ENCODE data around the gene TOPORS.
"Not testable (repeated sequence)": the region's sequence is repeated elsewhere in the genome, so short reads cannot be mapped to it uniquely, and the experiment has no call there.

The TOPORS gene

GRCh38 chr9:32565967-32566366 lies 13.6 kb upstream of the TOPORS start:
- no peak for DNase-seq

- no peak for DNase-seq
Observed at GRCh38 chr9:32558408-32558934, 6.1 kb upstream of the TOPORS start.

- DNase-seq: no peak
Observed at GRCh38 chr9:32554591-32554990, 2.2 kb upstream of the TOPORS start.

GRCh38 chr9:32554107-32554506 lies 1.7 kb upstream of the TOPORS start:
- DNase-seq: no peak

GRCh38 chr9:32551276-32552051 lies 922 bp downstream of the TOPORS start:
- peak; percentile 40 for DNase-seq

- peak; percentile 95 for DNase-seq
Observed at GRCh38 chr9:32550562-32551275, 1.7 kb downstream of the TOPORS start.

- peak; percentile 7 for DNase-seq
Observed at GRCh38 chr9:32550150-32550561, 2.2 kb downstream of the TOPORS start.

- not testable (repeated sequence) for DNase-seq
Observed at GRCh38 chr9:32548213-32548612, 4.2 kb downstream of the TOPORS start.

GRCh38 chr9:32545884-32546283 lies 6.5 kb downstream of the TOPORS start:
- DNase-seq: no peak

- DNase-seq: no peak
Observed at GRCh38 chr9:32543047-32543446, 9.3 kb downstream of the TOPORS start.

- no peak for DNase-seq
Observed at GRCh38 chr9:32533816-32534215, 18.6 kb downstream of the TOPORS start.

- DNase-seq: no peak
Observed at GRCh38 chr9:32533336-32533735, 19.1 kb downstream of the TOPORS start.

GRCh38 chr9:32526707-32527048 lies 25.7 kb downstream of the TOPORS start:
- no peak for DNase-seq

- DNase-seq: peak; percentile 77
Observed at GRCh38 chr9:32526041-32526706, 26.2 kb downstream of the TOPORS start, which contains the start of gene RIGI. Gene RIGI, minus strand, starts transcription at chr9:32526196. Its CDS starts 30 bp downstream, at chr9:32526166.

- no peak for DNase-seq
Observed at GRCh38 chr9:32525709-32526030, 26.7 kb downstream of the TOPORS start.

- DNase-seq: peak; percentile 12
Observed at GRCh38 chr9:32524892-32525708, 27.3 kb downstream of the TOPORS start.

- DNase-seq: not testable (repeated sequence)
Observed at GRCh38 chr9:32524558-32524891, 27.9 kb downstream of the TOPORS start.

GRCh38 chr9:32523910-32524309 lies 28.5 kb downstream of the TOPORS start:
- no peak for DNase-seq

GRCh38 chr9:32518276-32518675 lies 34.1 kb downstream of the TOPORS start:
- DNase-seq: no peak

GRCh38 chr9:32516241-32516640 lies 36.1 kb downstream of the TOPORS start:
- no peak for DNase-seq

- DNase-seq: no peak
Observed at GRCh38 chr9:32508728-32509127, 43.7 kb downstream of the TOPORS start.

- no peak for DNase-seq
Observed at GRCh38 chr9:32503008-32503407, 49.4 kb downstream of the TOPORS start.

GRCh38 chr9:32502464-32502863 lies 49.9 kb downstream of the TOPORS start:
- DNase-seq: no peak

Measured in activated CD4-positive, alpha-beta T cell treated with anti-CD3 and anti-CD28 coated beads, Interleukin-2, Interleukin-6, amounts not matched to agents 100 ng/mL and 50 ng/mL, durations not matched to agents 16 hours and 8 hours (primary cell).